ENCODE data around the gene LY9. TPM values are rescaled to one million over a fixed set of nuclear protein-coding genes. Genes with fewer than 3 reads are reported as not detected.

LY9 gene, protein sequence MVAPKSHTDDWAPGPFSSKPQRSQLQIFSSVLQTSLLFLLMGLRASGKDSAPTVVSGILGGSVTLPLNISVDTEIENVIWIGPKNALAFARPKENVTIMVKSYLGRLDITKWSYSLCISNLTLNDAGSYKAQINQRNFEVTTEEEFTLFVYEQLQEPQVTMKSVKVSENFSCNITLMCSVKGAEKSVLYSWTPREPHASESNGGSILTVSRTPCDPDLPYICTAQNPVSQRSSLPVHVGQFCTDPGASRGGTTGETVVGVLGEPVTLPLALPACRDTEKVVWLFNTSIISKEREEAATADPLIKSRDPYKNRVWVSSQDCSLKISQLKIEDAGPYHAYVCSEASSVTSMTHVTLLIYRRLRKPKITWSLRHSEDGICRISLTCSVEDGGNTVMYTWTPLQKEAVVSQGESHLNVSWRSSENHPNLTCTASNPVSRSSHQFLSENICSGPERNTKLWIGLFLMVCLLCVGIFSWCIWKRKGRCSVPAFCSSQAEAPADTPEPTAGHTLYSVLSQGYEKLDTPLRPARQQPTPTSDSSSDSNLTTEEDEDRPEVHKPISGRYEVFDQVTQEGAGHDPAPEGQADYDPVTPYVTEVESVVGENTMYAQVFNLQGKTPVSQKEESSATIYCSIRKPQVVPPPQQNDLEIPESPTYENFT
- total RNA-seq, result 1 to 10 TPM in 3 of 4 donors, under 1 TPM in 1; 0.40 to 9.4 (median 1.8) TPM

GRCh38 chr1:160795951-160796383, at the start of gene LY9:
Gene LY9, plus strand, starts transcription at chr1:160796174. Its CDS starts 14 bp downstream, at chr1:160796188.
- intact Hi-C loops (cut with DNase I; ENCODE audit: low total_unique reads), result no loop called here
- Histone ChIP-seq H3K9me3 (no peaks in the 10 kb centered on the region), H3K27me3 (no peaks in the 10 kb centered on the region), H3K36me3 (no peaks in the 10 kb centered on the region), H3K4me1 (no peaks in the 10 kb centered on the region), H3K27ac (peak within 1 kb of the TSS; percentile 45 to 70 (median 64)), H3K4me3 (peak within 1 kb of the TSS in 1 of 4 donors; percentile 35)
- TF ChIP-seq POLR2AphosphoS5 (IDR thresholded peaks at IDR 0.05), result peak; percentile 34 to 82 (median 71)
- TF ChIP-seq, protein P1, sequence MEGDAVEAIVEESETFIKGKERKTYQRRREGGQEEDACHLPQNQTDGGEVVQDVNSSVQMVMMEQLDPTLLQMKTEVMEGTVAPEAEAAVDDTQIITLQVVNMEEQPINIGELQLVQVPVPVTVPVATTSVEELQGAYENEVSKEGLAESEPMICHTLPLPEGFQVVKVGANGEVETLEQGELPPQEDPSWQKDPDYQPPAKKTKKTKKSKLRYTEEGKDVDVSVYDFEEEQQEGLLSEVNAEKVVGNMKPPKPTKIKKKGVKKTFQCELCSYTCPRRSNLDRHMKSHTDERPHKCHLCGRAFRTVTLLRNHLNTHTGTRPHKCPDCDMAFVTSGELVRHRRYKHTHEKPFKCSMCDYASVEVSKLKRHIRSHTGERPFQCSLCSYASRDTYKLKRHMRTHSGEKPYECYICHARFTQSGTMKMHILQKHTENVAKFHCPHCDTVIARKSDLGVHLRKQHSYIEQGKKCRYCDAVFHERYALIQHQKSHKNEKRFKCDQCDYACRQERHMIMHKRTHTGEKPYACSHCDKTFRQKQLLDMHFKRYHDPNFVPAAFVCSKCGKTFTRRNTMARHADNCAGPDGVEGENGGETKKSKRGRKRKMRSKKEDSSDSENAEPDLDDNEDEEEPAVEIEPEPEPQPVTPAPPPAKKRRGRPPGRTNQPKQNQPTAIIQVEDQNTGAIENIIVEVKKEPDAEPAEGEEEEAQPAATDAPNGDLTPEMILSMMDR (IDR thresholded peaks at IDR 0.05), result no peak
- peak; percentile 70 for TF ChIP-seq POLR2A (IDR thresholded peaks at IDR 0.05)
- no peak for TF ChIP-seq EP300 (IDR thresholded peaks at IDR 0.05; ENCODE audit: low read depth)
- peak; percentile 69 for DNase-seq
- in situ Hi-C loops (cut with MboI; ENCODE audit: low pct_ligation_motif_present in 1 of 4, low pct_unique_long_range_greater_than_20kb in 1 of 4, low sequenced_read_pairs in 3 of 4), result no loop called here
- 50 to 64% methylated on average over 1 to 4 of the region's 4 CpGs for WGBS, 2 donors (ENCODE audit: low coverage in 1 of 2)

- no peak overlapping the region for H3K27ac ChIP-seq
- no peak for DNase-seq
- no peaks in the 10 kb centered on the region for H3K4me1 ChIP-seq
- in situ Hi-C loops (cut with MboI; ENCODE audit: low pct_ligation_motif_present in 1 of 4, low pct_unique_long_range_greater_than_20kb in 1 of 4, low sequenced_read_pairs in 3 of 4), result loop anchor here in 2 of 4 donors (25.0 kb wide), 1 partner anchor 215 kb away; the partner anchor contains the start of gene ITLN2 (in 2 of the 2)
- H3K27me3 ChIP-seq, result no peaks in the 10 kb centered on the region
- TF ChIP-seq POLR2A (IDR thresholded peaks at IDR 0.05), result no peak
- no peak for TF ChIP-seq POLR2AphosphoS5 (IDR thresholded peaks at IDR 0.05)
- TF ChIP-seq, protein P1 (IDR thresholded peaks at IDR 0.05), result no peak
- TF ChIP-seq EP300 (IDR thresholded peaks at IDR 0.05; ENCODE audit: low read depth), result no peak
- H3K36me3 ChIP-seq, result no peaks in the 10 kb centered on the region
- 56 to 74% methylated on average over 3 to 7 of the region's 7 CpGs for WGBS, 2 donors (ENCODE audit: low coverage in 1 of 2)
- no peak overlapping the region for H3K4me3 ChIP-seq
- no peaks in the 10 kb centered on the region for H3K9me3 ChIP-seq
- intact Hi-C loops (cut with DNase I; ENCODE audit: low total_unique reads), result loop anchor here (1.0 kb wide), 1 partner anchor 14 kb away; no protein-coding TSS in a partner anchor
These were observed 49.0 kb upstream of the LY9 start for GRCh38 chr1:160746836-160747500.

GRCh38 chr1:160747717-160748116, 48.3 kb upstream of the LY9 start:
- no peak for DNase-seq
- in situ Hi-C loops (cut with MboI; ENCODE audit: low pct_ligation_motif_present in 1 of 4, low pct_unique_long_range_greater_than_20kb in 1 of 4, low sequenced_read_pairs in 3 of 4), result loop anchor here in 2 of 4 donors (25.0 kb wide), 1 partner anchor 215 kb away; the partner anchor contains the start of gene ITLN2 (in 2 of the 2)
- no peak for TF ChIP-seq POLR2AphosphoS5 (IDR thresholded peaks at IDR 0.05)
- TF ChIP-seq, protein P1 (IDR thresholded peaks at IDR 0.05), result no peak
- no peak for TF ChIP-seq EP300 (IDR thresholded peaks at IDR 0.05; ENCODE audit: low read depth)
- TF ChIP-seq POLR2A (IDR thresholded peaks at IDR 0.05), result no peak
- Histone ChIP-seq H3K9me3 (no peaks in the 10 kb centered on the region), H3K27me3 (no peaks in the 10 kb centered on the region), H3K27ac (no peak overlapping the region), H3K4me3 (no peak overlapping the region), H3K36me3 (no peaks in the 10 kb centered on the region), H3K4me1 (no peaks in the 10 kb centered on the region)
- intact Hi-C loops (cut with DNase I; ENCODE audit: low total_unique reads), result no loop called here
